IPS DF 4.7 (cell line): ENCODE results near the gene STK10.
"Not testable (repeated sequence)": the region's sequence is repeated elsewhere in the genome, so short reads cannot be mapped to it uniquely, and the experiment has no call there.

ENCODE experiments used
- DNase-seq: peaks from one replicate; pipeline ENCODE4 v3.0.0-alpha.2; 2013; ENCODE audit warnings: low spot score; ENCODE audit errors: extremely low read depth

The STK10 gene

DNA sequence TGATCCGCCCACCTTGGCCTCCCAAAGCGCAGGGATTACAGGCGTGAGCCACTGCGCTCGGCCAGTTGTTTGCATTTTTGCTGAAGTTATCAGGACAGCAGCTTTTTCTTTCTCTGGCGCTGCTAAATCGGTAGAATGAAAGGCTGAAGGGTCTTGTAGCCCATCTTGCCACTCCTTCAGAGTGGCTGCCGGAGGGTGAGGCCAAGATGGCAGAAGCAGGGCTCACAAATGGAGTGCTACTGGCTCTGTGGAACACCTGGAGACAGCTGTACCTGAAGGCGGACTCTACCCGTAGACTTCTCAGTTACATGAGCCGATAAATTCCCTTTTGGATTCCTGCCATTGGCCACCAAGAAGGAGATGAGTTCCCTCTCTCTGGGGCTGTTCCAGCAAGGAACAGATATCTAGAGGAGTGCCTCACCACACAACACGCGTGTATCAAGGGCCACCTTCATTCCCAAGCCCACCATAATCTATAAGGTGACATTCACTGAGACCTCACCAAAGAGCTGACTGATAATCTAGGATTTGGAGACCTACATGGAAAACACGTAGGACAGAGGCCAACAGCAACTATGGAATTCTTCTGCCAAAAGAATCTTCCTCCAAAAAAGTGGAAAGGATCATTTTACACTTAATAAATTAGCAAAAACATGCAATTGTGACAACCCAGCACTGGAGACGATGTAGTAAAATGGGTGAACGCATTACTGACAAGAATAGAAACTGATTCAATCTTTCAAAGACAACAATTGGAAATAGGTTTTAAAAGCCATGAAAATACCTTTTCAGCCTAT, 21.8 kb downstream of the STK10 start:
- DNase-seq: no peak

GRCh38 chr5:172165465-172165864, 22.6 kb downstream of the STK10 start:
- no peak for DNase-seq

DNA sequence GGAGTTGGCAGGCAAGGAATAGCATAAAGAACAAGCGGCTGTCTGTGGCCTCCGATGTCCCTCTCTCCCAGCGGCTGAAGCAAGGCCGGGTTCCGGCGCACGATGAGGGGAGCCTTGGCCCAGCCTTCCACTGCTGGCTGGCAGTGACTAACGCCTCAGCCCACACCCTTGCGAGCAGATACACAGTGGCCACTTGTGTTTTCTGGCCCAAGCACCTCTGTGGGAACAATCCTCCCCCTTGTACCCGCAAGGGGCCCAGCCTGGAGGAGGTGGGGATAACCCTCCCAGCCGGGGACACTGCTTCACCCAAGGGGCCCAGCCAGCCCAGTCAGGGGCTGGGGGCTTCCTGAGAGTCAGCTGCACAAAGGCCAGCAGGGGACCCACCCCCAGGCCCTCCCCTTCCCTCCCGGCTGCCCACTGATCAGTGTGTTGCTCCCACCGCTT, 23.2 kb downstream of the STK10 start:
- DNase-seq: no peak

DNA sequence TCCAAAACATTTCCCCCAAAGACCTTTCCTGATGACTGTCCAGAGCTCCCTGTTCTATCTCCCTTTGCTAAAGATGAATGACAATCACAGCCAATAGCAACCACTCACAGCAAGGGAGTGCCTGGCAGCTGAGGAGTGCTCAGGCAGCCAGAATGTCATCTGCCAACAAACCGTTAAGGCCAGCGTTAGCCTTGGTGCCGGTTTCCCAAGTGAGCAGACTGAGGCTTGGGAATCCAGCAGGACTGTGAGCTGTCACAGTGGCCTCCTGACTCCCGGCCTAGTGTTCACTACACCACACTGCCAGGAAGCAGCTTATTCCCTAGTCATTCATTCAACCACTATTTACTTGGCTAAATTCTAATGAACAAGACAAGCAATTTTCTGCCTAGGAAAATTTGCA, 24.7 kb downstream of the STK10 start:
- no peak for DNase-seq

GRCh38 chr5:172162987-172163343, 25.1 kb downstream of the STK10 start:
- DNase-seq: no peak

GRCh38 chr5:172162323-172162986, 25.6 kb downstream of the STK10 start:
- DNase-seq: no peak

- DNase-seq: no peak
These were observed 27.5 kb downstream of the STK10 start for GRCh38 chr5:172160506-172160905.

DNA sequence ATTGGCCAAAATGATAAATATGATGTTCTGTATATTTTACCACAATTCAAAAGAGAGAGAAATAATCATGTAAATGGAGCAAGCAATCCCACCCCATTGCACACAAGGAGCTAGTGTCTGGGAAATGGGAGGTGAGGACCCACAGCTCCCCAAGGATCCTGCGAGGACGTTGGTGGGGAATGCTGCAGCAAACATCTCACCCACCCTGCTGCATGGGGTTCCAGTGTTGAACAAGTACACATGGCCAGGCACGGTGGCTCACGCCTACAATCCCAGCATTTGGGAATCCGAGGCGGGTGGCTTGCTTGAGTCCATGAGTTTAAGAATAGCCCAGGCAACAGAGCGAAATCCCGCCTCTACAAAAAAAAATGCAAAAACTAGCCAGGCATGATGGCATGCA, 29.0 kb downstream of the STK10 start:
- DNase-seq: no peak

DNA sequence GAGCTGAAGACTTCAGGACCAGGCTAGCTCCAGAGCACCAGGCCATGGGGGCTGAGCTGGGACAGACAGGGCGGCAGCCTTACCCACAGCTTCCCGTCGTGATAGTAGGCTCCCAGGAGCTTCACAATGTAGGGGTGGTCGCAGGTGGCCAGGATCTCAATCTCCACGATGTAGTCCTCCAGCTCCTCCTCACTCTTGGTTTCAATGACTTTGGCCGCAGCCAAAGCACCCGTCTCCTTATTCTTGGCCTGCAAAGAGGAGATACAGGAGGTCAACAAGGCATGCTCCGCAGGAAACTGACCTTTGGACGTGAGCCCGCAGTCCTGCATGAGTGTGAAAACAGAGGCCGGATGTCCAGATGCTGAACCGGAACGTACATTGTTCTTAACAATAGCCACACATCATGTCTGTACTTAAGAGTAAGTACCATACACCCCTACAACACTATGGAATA, 31.5 kb downstream of the STK10 start:
- DNase-seq: no peak

DNA sequence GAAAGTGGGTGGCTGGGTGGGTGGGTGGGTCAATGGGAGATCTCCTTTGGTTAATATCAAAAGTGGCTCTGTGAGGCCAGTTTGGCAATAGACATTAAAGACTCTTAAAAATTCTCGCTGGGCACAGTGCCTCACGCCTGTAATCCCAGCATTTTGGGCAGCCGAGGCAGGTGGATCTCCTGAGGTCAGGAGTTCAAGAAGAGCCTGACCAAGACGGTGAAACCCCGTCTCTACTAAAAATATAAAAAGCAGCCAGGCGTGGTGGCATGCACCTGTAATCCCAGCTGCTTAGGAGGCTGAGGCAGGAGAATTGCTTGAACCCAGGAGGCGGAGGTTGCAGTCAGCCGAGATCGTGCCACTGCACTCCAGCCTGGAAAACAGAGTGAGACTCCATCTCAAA, 32.9 kb downstream of the STK10 start:
- DNase-seq: not testable (repeated sequence)

DNA sequence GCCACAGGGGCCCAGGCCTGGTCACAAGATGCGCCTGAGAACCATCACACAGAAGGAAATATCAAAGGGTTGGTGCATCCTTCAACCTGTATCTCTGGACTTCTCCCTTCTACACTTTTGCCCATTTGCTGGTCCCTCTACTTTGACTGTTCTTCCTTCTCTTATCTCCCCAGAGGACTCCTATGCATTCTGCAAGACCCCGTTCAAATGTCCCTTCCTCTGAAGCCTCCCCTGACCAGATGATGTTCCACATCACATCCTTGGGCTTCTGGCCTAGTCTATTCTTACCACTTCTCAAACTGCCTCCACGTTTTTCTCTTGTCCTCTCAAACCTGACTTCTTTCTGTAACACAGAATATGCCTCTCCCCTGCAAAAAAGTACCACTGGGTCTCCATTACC, 34.3 kb downstream of the STK10 start:
- DNase-seq: no peak

GRCh38 chr5:172151661-172152210, 36.3 kb downstream of the STK10 start:
- DNase-seq: no peak

- DNase-seq: no peak
These were observed 37.3 kb downstream of the STK10 start for GRCh38 chr5:172150514-172151425.

DNA sequence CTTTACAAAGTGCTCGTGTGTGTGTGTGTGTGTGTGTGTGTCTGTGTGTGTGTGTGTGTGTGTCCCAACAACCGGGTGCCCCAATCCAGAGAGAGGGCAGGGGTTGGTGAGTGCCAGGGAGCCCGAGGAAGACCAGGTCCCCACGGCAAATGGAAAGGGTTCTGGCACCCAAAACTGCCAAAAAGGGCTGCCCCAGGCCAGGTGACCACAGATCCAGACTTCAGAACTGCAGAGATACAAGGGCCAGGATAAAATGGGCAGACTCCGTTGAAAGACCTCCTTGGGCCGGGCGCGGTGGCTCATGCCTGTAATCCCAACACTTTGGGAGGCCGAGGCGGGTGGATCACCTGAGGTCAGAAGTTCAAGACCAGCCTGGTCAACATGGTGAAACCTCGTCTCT, 38.5 kb downstream of the STK10 start:
- not testable (repeated sequence) for DNase-seq

GRCh38 chr5:172149073-172149472, 39.0 kb downstream of the STK10 start:
- no peak for DNase-seq

DNA sequence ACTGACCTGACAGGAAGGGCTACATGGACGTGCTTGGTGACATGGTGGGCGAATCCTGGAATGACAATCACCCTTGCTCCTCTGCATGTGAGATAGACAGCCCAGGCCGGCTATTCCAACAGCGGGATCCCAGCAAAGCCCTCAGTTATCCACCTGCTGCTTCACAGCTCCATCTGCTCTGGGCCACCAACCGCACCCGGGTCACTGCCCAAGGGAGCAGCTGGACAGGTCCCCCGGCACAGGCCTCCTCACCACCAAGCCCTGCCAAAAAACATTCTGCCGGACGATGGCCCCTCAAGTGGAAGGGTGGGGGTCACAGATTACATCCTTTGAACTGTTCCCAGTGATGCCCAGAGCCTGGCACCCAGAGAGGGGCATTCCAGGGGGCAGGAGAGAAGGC, 39.6 kb downstream of the STK10 start:
- no peak for DNase-seq

DNA sequence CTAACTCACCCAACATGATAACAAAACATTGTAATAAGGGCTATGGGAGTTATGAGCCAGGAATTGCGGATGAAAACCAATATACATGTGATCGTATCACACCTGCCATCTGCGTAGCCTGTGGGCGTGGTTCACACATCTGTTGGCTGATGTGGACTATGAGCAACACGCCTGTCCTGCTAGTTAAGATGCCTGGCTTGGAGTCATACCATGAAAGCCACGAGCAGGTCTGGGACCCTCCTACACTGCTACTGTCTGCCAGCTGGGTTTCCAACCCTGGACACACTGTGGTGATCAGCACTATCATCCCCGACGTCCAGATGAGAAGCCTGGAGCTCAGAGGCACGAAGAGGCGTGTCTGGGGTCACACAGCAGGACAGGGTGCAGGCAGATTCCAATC, 40.2 kb downstream of the STK10 start:
- no peak for DNase-seq

DNA sequence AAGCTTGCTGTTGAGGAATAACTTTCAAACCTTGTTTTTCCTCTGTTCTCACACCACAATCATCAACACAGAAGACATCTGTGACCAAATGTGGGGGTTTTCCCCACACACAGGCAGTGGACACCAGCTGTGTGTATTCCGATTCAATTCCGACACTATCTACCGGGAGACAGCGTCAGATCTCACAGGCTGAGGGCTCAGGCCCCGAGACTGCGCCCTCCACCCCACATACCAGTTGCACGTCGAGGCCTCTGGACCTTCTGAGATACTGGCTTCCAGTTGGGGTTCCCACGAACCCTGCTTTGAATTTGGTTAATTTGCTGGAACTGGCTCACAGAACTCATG, 41.3 kb downstream of the STK10 start:
- no peak for DNase-seq

- DNase-seq: no peak
These were observed 41.9 kb downstream of the STK10 start for GRCh38 chr5:172145870-172146747.

GRCh38 chr5:172144931-172145869, 42.8 kb downstream of the STK10 start:
- DNase-seq: no peak
